Spleen (tissue), 7 donors: ENCODE data around the gene RNU1-1.
"Not testable (repeated sequence)": the region's sequence is repeated elsewhere in the genome, so short reads cannot be mapped to it uniquely, and the experiment has no call there.

Experiments used
- POLR2A ChIP-seq, 3 donors: fragments of 450-650 bp; IDR thresholded peaks; one replicate each; pipeline ENCODE4 v1.5.1; 2017; ENCODE audit warnings: antibody characterized with exemption in 3 of 3, mild to moderate bottlenecking in 1 of 3
- POLR2AphosphoS5 ChIP-seq, 3 donors: sonication (generic); formaldehyde crosslinking; IDR thresholded peaks; one replicate each; pipeline ENCODE4 v1.5.1; 2017; ENCODE audit warnings: antibody characterized with exemption in 3 of 3
- TF ChIP-seq, protein P1 (sequence below), 11 experiments: fragments of 200-600 bp in 7 of 11; fragments of 450-650 bp in 4 of 11; sonication (generic) in 4 of 11; IDR thresholded peaks in 8 of 11; conservative IDR thresholded peaks in 3 of 11; 1 replicate in 7 of 11; 2 replicates in 4 of 11; pipeline versions ENCODE4 v1.4.0 to v1.8.0; 2016 to 2021; ENCODE audit warnings: antibody characterized with exemption in 11 of 11, inconsistent platforms in 4 of 11, mild to moderate bottlenecking in 1 of 11
- donor health status: DM: no; HTN: no; CAD: no; lungs with moderate emphysema.
- donor health status: DM: no; HTN: no; CAD: no.
- donor health status: DM: no; HTN: no; CAD: no.

GRCh38 chr1:16549545-16549944 is 35.5 kb upstream of the RNU1-1 start:
- TF ChIP-seq, protein P1, sequence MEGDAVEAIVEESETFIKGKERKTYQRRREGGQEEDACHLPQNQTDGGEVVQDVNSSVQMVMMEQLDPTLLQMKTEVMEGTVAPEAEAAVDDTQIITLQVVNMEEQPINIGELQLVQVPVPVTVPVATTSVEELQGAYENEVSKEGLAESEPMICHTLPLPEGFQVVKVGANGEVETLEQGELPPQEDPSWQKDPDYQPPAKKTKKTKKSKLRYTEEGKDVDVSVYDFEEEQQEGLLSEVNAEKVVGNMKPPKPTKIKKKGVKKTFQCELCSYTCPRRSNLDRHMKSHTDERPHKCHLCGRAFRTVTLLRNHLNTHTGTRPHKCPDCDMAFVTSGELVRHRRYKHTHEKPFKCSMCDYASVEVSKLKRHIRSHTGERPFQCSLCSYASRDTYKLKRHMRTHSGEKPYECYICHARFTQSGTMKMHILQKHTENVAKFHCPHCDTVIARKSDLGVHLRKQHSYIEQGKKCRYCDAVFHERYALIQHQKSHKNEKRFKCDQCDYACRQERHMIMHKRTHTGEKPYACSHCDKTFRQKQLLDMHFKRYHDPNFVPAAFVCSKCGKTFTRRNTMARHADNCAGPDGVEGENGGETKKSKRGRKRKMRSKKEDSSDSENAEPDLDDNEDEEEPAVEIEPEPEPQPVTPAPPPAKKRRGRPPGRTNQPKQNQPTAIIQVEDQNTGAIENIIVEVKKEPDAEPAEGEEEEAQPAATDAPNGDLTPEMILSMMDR (IDR thresholded peaks at IDR 0.05 in 8 of 11, conservative IDR thresholded peaks at IDR 0.05 in 3 of 11): not testable (repeated sequence)
- not testable (repeated sequence) for TF ChIP-seq POLR2A, POLR2AphosphoS5 (IDR thresholded peaks at IDR 0.05)
